Cardiac fibroblast (primary cell): ENCODE data around the gene OPRM1.
"Not testable (repeated sequence)": the region's sequence is repeated elsewhere in the genome, so short reads cannot be mapped to it uniquely, and the experiment has no call there.

Source experiments
- DNase-seq, 2 donors: peaks; one replicate each; pipeline versions ENCODE4 v3.0.0 to v3.0.0-alpha.2; 2010; ENCODE audit warnings: low read depth in 2 of 2
- H3K4me3 ChIP-seq, 2 donors: replicated peaks in 1 of 2; 1 replicate in 1 of 2; 2 replicates in 1 of 2; pipeline ENCODE4 v1.5.1; 2011; ENCODE audit warnings: low read depth in 2 of 2, low read length in 2 of 2, mild to moderate bottlenecking in 2 of 2, moderate library complexity in 1 of 2
- TF ChIP-seq, protein P1 (sequence below): IDR thresholded peaks from one replicate; pipeline ENCODE4 v1.5.1; 2011; ENCODE audit warnings: low read depth, mild to moderate bottlenecking, low read length, inconsistent platforms

OPRM1 gene

DNA sequence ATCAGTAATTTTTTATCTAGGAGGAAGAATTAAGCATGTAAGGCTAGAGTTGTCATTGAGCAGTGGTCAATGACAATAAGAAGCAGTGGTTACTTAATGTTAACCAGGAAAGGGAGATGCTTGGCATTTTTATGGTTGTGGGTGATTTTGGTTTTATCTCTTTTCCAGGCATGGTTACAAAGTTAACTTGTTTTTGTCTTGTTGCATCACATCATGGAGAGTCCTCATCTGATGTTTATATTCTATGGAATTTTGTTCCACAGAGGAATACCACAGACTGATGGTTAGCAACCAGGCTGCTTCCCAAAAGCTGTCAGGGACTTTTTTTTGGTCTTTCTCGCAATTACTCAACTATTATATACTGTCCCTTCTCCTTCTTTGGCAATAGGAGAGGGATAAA, 32.7 kb downstream of the OPRM1 start:
- DNase-seq = no peak
- no peak overlapping the region for H3K4me3 ChIP-seq
- TF ChIP-seq, protein P1, sequence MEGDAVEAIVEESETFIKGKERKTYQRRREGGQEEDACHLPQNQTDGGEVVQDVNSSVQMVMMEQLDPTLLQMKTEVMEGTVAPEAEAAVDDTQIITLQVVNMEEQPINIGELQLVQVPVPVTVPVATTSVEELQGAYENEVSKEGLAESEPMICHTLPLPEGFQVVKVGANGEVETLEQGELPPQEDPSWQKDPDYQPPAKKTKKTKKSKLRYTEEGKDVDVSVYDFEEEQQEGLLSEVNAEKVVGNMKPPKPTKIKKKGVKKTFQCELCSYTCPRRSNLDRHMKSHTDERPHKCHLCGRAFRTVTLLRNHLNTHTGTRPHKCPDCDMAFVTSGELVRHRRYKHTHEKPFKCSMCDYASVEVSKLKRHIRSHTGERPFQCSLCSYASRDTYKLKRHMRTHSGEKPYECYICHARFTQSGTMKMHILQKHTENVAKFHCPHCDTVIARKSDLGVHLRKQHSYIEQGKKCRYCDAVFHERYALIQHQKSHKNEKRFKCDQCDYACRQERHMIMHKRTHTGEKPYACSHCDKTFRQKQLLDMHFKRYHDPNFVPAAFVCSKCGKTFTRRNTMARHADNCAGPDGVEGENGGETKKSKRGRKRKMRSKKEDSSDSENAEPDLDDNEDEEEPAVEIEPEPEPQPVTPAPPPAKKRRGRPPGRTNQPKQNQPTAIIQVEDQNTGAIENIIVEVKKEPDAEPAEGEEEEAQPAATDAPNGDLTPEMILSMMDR = no peak

DNA sequence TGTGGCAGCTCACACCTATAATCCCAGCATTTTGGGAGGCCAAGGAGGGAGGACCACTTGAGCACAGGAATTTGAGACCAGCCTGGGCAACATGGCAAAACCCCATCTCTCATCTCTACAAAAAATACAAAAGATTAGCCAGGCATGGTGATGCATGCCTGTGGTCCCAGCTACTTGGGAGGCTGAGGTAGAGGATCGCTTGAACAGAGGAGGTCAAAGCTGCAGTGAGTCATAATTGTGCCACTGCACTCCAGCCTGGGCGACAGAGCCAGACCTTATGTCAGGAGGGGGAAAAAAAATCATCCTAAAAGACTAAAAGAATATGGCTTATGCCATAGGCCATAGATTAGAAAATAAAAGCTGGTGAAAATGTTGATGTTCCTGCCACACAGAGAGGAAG, 39.6 kb downstream of the OPRM1 start:
- not testable (repeated sequence) for DNase-seq, H3K4me3 ChIP-seq

DNA sequence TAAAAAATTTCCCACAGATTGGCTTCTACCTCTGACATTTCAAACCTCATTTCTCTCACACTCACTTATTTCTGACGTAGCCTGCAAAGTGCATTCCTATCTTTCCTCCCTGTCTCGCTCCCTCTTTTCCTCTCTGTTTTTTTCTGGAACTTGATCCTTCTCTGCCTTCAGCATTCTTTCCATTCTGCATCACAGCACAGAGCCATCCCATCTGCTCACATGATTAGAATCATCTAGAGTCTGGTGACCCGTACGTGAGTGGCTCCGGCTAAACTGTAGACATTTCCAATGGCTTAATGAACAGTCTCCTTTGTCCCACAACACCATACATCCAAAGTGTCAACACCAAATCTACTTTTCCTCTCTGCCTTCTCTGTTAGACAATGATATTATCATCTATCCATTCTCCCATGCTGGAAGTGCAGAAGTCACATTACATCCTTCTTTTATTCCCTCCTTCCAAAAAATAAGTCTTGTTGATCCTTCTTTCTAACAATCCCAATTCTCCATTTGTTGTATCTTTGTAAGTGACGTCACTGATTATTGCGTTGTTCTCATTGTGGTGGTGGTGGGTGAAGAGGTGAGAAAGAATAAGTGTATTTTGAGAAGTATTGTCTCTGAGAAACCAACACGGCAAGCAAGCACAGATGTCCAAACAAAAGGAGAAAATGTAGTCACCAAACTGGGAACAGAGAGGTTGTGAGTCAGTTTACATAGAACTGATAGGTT, 41.6 kb downstream of the OPRM1 start:
- TF ChIP-seq, protein P1 = no peak
- no peak for DNase-seq
- no peak overlapping the region for H3K4me3 ChIP-seq

DNA sequence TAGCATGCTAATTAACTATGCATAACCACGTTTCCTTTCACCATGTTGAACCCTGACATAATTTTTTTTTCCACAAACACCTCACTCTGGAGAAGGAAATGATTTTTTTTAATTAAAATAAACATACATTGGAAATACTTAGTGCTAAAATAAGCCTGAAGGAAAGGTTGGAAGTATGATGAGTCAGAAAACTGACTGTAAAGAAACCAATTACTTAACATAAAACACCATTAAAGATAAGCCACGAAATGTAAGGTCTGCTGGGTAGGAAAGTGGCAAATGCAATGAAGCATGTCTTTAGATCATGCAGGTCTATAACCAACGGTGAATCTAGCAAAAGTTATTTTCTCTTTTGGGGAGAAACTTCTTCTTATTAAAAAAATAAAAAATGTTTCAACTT, 47.5 kb downstream of the OPRM1 start:
- no peak for DNase-seq
- TF ChIP-seq, protein P1 = no peak
- no peak overlapping the region for H3K4me3 ChIP-seq

DNA sequence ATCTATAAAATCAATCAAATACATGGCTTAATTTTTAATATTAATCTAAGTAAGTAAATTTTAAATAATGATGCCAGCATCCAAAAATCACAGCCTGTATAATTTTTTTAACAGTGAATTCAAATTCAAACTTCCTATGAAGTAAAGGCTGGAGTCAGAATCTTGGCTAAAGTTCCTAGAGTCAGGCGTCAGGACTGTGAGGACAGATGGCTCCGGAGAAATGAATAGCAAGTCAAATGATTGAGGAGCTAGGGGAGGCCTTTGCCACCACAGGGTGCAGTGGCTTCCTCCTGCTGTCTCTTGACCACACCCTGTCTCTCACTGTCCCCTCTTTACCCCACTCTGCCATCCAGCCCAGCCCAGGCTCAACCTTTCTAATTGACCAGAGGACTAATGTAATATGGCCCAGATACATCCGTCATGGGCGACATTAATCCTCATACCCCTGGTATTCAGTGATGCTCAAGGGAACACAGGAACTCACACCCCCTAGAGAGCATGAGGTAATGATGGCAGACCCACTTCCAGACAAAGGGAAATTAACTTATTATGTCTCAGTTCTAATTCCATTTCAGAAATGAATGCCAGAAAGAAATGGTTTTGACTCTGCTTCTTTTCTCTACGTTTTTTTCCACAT, 53.4 kb downstream of the OPRM1 start:
- TF ChIP-seq, protein P1 = no peak
- H3K4me3 ChIP-seq = no peak overlapping the region
- no peak for DNase-seq

DNA sequence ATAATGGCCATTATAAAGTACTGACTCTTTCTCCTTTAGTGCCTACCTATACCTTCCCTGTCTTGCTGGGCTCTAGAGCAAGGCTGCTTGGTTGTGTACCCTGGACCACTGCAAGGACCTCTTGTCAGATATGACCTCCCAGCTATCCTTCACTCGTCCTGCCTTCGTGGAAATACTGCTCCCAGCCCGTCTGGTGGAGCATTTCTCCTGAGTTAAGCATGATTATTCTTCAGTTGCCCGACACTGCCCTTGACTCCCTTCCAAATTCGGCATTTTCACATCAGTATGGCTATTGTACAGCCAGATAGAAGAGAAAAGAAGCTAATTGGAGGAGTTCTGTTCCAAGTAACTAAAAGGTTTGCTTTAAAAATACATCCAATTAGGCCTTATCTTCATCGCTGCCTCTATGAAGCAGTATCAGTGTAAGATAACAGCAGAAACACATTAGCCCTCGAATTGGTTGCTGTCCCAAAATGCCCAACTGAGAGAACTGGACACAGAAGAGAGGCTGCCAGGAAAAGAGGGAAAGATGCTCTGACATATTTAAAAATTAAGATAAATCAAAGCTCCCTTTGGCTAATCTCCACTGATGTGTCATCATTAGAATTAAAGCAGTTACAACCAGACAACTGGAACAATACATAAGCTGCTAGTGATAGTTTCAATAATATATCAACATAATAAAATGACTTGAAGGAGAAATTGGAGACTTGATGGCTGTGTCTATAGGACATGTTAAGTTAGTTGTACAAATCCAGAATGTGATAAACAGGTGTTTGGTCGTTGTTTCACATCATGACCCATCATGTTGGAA, 54.4 kb downstream of the OPRM1 start:
- TF ChIP-seq, protein P1 = no peak
- H3K4me3 ChIP-seq = no peak overlapping the region
- no peak for DNase-seq

DNA sequence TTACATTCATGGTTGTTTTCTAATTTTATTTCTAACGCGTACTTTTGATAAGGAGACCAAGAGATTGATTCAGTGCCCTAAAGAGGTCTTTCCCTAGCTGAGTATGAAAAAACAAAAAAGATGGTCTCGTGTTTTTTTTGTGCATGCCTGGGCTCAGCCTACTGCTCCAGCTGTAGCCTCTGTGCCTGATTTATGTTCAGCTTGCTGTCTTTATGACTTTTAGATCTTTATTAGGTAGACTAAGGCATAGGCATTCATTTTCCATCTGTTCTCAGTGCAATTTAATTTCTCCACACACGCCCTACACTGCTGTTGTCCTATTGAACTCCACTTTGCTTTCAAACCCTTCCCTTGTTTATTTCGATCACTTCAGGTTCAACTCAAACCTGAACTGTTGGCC, 56.5 kb downstream of the OPRM1 start:
- TF ChIP-seq, protein P1 = no peak
- no peak for DNase-seq

More for the DNA sequence above, 56.5 kb downstream of the OPRM1 start:
- no peak overlapping the region for H3K4me3 ChIP-seq
